LNCaP clone FGC (cell line): Measurements from ENCODE around the gene EDC3.

Experiments
- DNase-seq: peaks from one replicate; pipeline ENCODE4 v3.0.0-alpha.2; 2011; ENCODE audit warnings: low read depth
- H3K4me3 ChIP-seq: 2 replicates; pipeline ENCODE4 v1.5.1; 2011; ENCODE audit warnings: mild to moderate bottlenecking, low read depth, low read length, control low read depth
- TF ChIP-seq, protein P1 (sequence below): IDR thresholded peaks from 2 replicates; pipeline ENCODE4 v1.5.1; 2012; ENCODE audit warnings: mild to moderate bottlenecking; ENCODE audit not compliant: control insufficient read depth, insufficient read depth; ENCODE audit errors: extremely low read depth

Gene EDC3

DNA sequence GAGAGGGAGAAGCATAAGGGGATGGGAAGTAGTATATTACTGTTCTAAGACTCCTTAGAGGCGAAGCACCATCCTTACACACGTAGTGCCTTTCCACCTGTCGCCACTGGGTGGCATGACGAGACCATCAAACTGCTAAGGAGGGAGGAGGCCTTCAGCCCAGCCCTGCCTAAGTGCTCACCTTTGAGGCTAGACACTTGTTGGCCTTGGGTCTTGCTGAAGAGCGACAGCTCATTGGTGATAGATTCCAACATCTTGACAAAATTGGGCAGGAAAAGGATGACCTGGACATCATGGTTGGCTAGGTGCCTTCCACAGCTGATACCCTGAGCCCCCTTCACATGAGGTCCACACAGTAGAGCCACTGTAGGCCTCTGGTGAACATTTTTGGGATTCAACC, 60.6 kb downstream of the EDC3 start:
- no peak for DNase-seq
- no peak overlapping the region for H3K4me3 ChIP-seq
- TF ChIP-seq, protein P1, sequence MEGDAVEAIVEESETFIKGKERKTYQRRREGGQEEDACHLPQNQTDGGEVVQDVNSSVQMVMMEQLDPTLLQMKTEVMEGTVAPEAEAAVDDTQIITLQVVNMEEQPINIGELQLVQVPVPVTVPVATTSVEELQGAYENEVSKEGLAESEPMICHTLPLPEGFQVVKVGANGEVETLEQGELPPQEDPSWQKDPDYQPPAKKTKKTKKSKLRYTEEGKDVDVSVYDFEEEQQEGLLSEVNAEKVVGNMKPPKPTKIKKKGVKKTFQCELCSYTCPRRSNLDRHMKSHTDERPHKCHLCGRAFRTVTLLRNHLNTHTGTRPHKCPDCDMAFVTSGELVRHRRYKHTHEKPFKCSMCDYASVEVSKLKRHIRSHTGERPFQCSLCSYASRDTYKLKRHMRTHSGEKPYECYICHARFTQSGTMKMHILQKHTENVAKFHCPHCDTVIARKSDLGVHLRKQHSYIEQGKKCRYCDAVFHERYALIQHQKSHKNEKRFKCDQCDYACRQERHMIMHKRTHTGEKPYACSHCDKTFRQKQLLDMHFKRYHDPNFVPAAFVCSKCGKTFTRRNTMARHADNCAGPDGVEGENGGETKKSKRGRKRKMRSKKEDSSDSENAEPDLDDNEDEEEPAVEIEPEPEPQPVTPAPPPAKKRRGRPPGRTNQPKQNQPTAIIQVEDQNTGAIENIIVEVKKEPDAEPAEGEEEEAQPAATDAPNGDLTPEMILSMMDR, result peak; percentile 98

GRCh38 chr15:74633781-74634180, 62.0 kb downstream of the EDC3 start:
- H3K4me3 ChIP-seq, result no peak overlapping the region
- TF ChIP-seq, protein P1, result no peak
- no peak for DNase-seq

DNA sequence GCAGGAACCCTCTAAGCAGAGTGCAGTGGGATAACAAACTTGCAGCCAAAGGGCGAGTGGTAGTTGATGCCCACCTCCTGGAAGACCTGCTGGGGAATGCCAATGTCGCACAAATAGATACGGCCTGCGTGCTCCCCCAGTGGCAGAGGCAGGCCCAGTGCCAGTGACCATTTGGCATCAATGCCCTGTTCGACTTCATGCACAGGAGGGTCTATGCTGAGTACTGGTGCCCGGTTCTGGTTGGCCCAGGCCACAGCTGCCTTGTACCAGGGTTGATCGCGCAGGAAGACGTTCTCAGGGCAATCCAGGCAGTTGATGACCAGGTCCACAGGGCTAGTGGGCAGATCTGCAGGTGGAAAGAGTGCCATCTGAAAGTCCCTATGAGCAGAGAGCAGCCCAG, 63.2 kb downstream of the EDC3 start:
- TF ChIP-seq, protein P1, result no peak
- no peak overlapping the region for H3K4me3 ChIP-seq
- no peak for DNase-seq

DNA sequence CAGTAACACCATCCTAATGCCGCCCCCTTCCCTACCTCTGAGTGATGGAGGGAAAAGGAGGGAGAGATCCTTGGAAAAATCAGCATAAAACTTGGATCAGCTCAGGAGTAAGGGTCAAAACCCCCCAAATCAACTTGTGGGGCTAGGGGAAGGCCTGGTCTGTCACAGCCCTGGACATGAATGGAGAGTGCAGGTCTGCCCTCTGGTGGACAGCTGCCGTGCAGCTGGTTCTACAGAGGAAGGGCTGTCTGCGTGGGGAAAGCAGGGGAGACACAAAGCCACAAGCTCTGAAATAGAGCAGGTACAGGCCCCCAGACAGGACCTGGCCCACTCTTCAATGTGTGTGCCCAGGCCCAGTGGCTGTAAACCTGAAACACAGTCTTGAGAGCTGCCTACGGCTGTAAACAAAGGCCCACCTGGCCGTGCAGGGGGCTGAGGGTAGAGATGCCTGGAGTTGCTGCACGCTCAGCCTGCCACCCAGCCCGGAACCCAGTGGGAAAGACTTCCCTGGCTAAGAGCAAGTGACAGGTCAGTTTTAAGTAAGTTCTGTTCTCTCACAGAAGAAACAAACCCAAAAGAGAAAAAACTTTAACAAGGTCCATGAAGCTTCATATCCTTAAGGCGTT, 63.8 kb downstream of the EDC3 start:
- H3K4me3 ChIP-seq, result no peak overlapping the region
- TF ChIP-seq, protein P1, result peak; percentile 87
- no peak for DNase-seq

- DNase-seq, result no peak
- no peak overlapping the region for H3K4me3 ChIP-seq
- TF ChIP-seq, protein P1, result no peak
These were observed 64.4 kb downstream of the EDC3 start for GRCh38 chr15:74631408-74631807.

- TF ChIP-seq, protein P1, result no peak
- no peak overlapping the region for H3K4me3 ChIP-seq
- no peak for DNase-seq
These were observed 64.8 kb downstream of the EDC3 start for GRCh38 chr15:74631087-74631385.
